Hepatocyte (in vitro differentiated cells): ENCODE data around the gene EXOSC9.

Experiments
- CTCF ChIP-seq: fragments of 200-600 bp; sonication (generic); IDR thresholded peaks from 2 replicates; pipeline ENCODE4 v1.5.1; 2016; ENCODE audit warnings: antibody characterized with exemption, mild to moderate bottlenecking; ENCODE audit not compliant: poor library complexity
- EZH2 ChIP-seq: fragments of 200-600 bp; sonication (generic); IDR thresholded peaks from 2 replicates; pipeline ENCODE4 v1.6.1; 2016; ENCODE audit warnings: antibody characterized with exemption, mild to moderate bottlenecking, borderline replicate concordance

DNA sequence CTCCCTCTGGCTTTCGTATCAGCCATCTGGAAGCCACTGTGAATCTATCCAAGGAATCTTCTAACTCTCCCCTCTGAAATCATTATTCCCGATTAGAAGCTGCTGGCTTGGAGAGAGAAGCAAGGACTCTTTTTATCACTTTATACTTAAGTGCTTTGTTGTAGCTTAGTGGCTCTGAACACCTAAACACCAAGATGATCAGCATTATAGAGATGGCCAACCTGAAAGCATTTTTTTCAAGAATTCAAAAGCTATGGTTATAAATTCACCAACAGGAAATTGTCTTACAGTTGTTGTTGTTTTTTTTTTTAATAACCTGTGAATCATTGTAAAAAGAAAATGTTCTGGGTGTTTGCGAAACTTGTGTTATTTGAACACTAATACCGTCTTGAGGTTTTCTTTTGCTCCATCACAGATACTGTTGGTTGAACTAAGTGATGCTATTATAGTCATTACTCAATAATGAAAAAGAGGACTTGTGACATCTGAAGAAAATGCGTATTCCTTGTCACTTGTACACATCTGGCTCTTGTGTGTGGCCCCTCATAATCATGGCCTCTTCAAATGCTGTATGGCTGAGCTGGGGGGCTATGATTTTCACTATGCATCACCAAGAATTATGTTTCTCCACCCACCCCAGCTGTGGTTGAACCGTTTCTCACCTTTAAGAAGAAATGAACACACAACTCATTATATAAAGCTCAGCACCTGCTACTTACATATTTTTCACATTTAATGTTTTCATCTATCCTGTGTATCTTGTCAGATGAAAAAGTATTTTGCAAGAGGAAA is 24.3 kb upstream of the EXOSC9 start:
- TF ChIP-seq EZH2 (no peak), CTCF (no peak)
